Stomach (tissue), 19 donors: ENCODE results near the gene DOP1B. TPM values are rescaled to one million over a fixed set of nuclear protein-coding genes. Genes with fewer than 3 reads are reported as not detected.

Experiments
- DNase-seq, 2 donors: peaks; one replicate each; pipeline versions ENCODE4 v3.0.0 to v3.0.0-alpha.2; 2013 to 2019
- H3K27ac ChIP-seq, 5 donors: fragments of 200-600 bp in 4 of 5; sonication (generic) in 4 of 5; one replicate each; pipeline ENCODE4 v1.5.1; 2013 to 2019; ENCODE audit warnings: mild to moderate bottlenecking in 1 of 5, moderate library complexity in 1 of 5
- H3K27me3 ChIP-seq, 3 donors: fragments of 200-600 bp; sonication (generic); one replicate each; pipeline ENCODE4 v1.5.1; 2017 to 2019; ENCODE audit warnings: mixed run types in 1 of 3
- H3K36me3 ChIP-seq, 4 donors: fragments of 200-600 bp; sonication (generic); 1 replicate in 3 of 4; 2 replicates in 1 of 4; pipeline ENCODE4 v1.5.1; 2016 to 2019
- H3K4me1 ChIP-seq, 4 donors: fragments of 200-600 bp; sonication (generic); one replicate each; pipeline ENCODE4 v1.5.1; 2016 to 2019
- H3K4me3 ChIP-seq, 4 donors: fragments of 200-600 bp; sonication (generic) in 3 of 4; one replicate each; pipeline ENCODE4 v1.5.1; 2016 to 2019; ENCODE audit warnings: mild to moderate bottlenecking in 1 of 4
- H3K9me3 ChIP-seq, 4 donors: fragments of 200-600 bp; sonication (generic); one replicate each; pipeline ENCODE4 v1.5.1; 2016 to 2019
- CTCF ChIP-seq, 7 experiments: fragments of 450-650 bp in 4 of 7; fragments of 200-600 bp in 3 of 7; sonication (generic) in 3 of 7; IDR thresholded peaks; one replicate each; pipeline ENCODE4 v1.5.1; 2016 to 2019; ENCODE audit warnings: antibody characterized with exemption in 7 of 7, control low read depth in 2 of 7, mild to moderate bottlenecking in 1 of 7
- EP300 ChIP-seq: sonication (generic); formaldehyde crosslinking; IDR thresholded peaks from one replicate; pipeline ENCODE4 v1.6.1; 2017; ENCODE audit warnings: antibody characterized with exemption
- POLR2A ChIP-seq, 4 donors: fragments of 450-650 bp; IDR thresholded peaks; one replicate each; pipeline ENCODE4 v1.6.1; 2016; ENCODE audit warnings: antibody characterized with exemption in 4 of 4, control low read depth in 2 of 4, mild to moderate bottlenecking in 1 of 4, moderate library complexity in 1 of 4
- POLR2AphosphoS5 ChIP-seq, 3 donors: sonication (generic); formaldehyde crosslinking; IDR thresholded peaks; one replicate each; pipeline ENCODE4 v1.6.1; 2016; ENCODE audit warnings: antibody characterized with exemption in 3 of 3
- WGBS, 5 donors: extraction: QIAGEN DNeasy Blood & Tissue Kit in 3 of 5; methylation state at CpG; one replicate each; pipeline versions ENCODE4 v1.1.5 to v1.1.7; 2013 to 2018; 5-methylcytosine and 5-hydroxymethylcytosine counted together
- intact Hi-C: fragments of 100-400 bp; cut with DNase I; formaldehyde crosslinking; loops from one replicate; pipeline ENCODE4 v1.15.1; 2023; ENCODE audit warnings: low total_unique reads
- long read RNA-seq, 10 donors: transcript quantifications; one replicate each; lab custom pipeline, GENCODE V29; 2026
- polyA plus RNA-seq, 3 donors: library from polyadenylated mRNA; stranded (reverse); fragments of 200-250 nt; gene quantifications; one replicate each; pipeline ENCODE4 v1.2.3, GENCODE V29; 2013
- total RNA-seq, 5 donors: library from RNA; depleted of rRNA; stranded (reverse); fragments of >200 nt; gene quantifications; one replicate each; pipeline versions ENCODE4 v1.1.0 to v1.2.3, GENCODE V29; 2014 to 2016
- donor health status: healthy with polysubstance abuse.
- donor health status: Bipolar disorder and iron deficiency.
- donor health status: healthy.

Gene DOP1B
- total RNA-seq: 10 to 100 TPM; 33.8 to 63.2 (median 49.2) TPM
- polyA plus RNA-seq: 10 to 100 TPM in 1 of 3 donors, 1 to 10 TPM in 2; 4.1 to 16.5 (median 4.6) TPM
- long read RNA-seq, donor 1: 0 reads
- long read RNA-seq, donor 2: 0 reads
- long read RNA-seq, donor 3, partial matches to known transcripts: 0 of 1 reads
- long read RNA-seq, donor 3, other reads (novel, unspliced or antisense): 0 of 1 reads
- long read RNA-seq, donor 4: 0 reads
- long read RNA-seq, donor 5, partial matches to known transcripts: 9 of 9 reads
- long read RNA-seq, donor 5, other reads (novel, unspliced or antisense): 0 of 9 reads
- long read RNA-seq, donor 6: 0 reads
- long read RNA-seq, donor 7: 0 reads
- long read RNA-seq, donor 8: 0 reads
- long read RNA-seq, donor 9: 0 reads
- long read RNA-seq, donor 10: 0 reads

- Histone ChIP-seq H3K27ac (peak within 1 kb of the TSS; percentile 90 to 99 (median 93)), H3K27me3 (no peaks in the 10 kb centered on the region), H3K36me3 (no peaks in the 10 kb centered on the region), H3K4me3 (peak within 1 kb of the TSS; percentile 91 to 99 (median 96)), H3K4me1 (peaks cover 9 to 52% (median 42%) of the 10 kb centered on the region in 4 donors), H3K9me3 (no peaks in the 10 kb centered on the region)
- peak in 1 of 2 donors; percentile 77 for DNase-seq
- TF ChIP-seq POLR2AphosphoS5 (IDR thresholded peaks at IDR 0.05): peak in 1 of 3 donors; percentile 87
- no peak for TF ChIP-seq POLR2A (IDR thresholded peaks at IDR 0.05)
- WGBS, 5 donors: 1% methylated on average over 23 to 83 of the region's 83 CpGs
- intact Hi-C loops: no loop called here
Observed at GRCh38 chr21:36156815-36157670, at the start of gene DOP1B. Gene DOP1B, plus strand, starts transcription at chr21:36156824. Its CDS starts 7,910 bp downstream, at chr21:36164734.

- H3K4me3 ChIP-seq: no peak overlapping the region
- WGBS, 5 donors: 91 to 94% (median 93%) methylated on average over 10 of the region's 10 CpGs
Observed at GRCh38 chr21:36109868-36110267, 46.8 kb upstream of the DOP1B start.

GRCh38 chr21:36111238-36111637 lies 45.4 kb upstream of the DOP1B start:
- no peak for TF ChIP-seq POLR2A (IDR thresholded peaks at IDR 0.05)
- no peak for TF ChIP-seq POLR2AphosphoS5 (IDR thresholded peaks at IDR 0.05)
- no peak for TF ChIP-seq EP300
- TF ChIP-seq CTCF (IDR thresholded peaks at IDR 0.05): no peak
- H3K4me3 ChIP-seq: no peak overlapping the region
- H3K27ac ChIP-seq: no peak overlapping the region
- peaks cover 4 to 24% (median 13%) of the 10 kb centered on the region in 4 donors for H3K4me1 ChIP-seq
- no peak for DNase-seq
- H3K36me3 ChIP-seq: no peaks in the 10 kb centered on the region
- 66 to 89% (median 77%) methylated on average over 8 of the region's 8 CpGs for WGBS, 5 donors
- no peaks in the 10 kb centered on the region for H3K9me3 ChIP-seq
- H3K27me3 ChIP-seq: peaks cover 0 to 13% (median 0%) of the 10 kb centered on the region in 3 donors
- intact Hi-C loops: loop anchor here (5.0 kb wide), 1 partner anchor 49 kb away; the partner anchor contains the start of gene SETD4

More at GRCh38 chr21:36109868-36110267, 46.8 kb upstream of the DOP1B start:
- peaks cover 4 to 27% (median 13%) of the 10 kb centered on the region in 4 donors for H3K4me1 ChIP-seq
- no peak for DNase-seq
- intact Hi-C loops: loop anchor here (5.0 kb wide), 1 partner anchor 48 kb away; the partner anchor contains the start of gene SETD4
- no peaks in the 10 kb centered on the region for H3K9me3 ChIP-seq
- H3K27ac ChIP-seq: no peak overlapping the region
- peaks cover 0 to 27% (median 0%) of the 10 kb centered on the region in 3 donors for H3K27me3 ChIP-seq
- TF ChIP-seq POLR2AphosphoS5 (IDR thresholded peaks at IDR 0.05) (no peak), CTCF (IDR thresholded peaks at IDR 0.05) (no peak), EP300 (no peak), POLR2A (IDR thresholded peaks at IDR 0.05) (no peak)
- H3K36me3 ChIP-seq: no peaks in the 10 kb centered on the region

- peak; percentile 82 to 85 for DNase-seq
- TF ChIP-seq CTCF (IDR thresholded peaks at IDR 0.05) (no peak), POLR2A (IDR thresholded peaks at IDR 0.05) (no peak), EP300 (no peak), POLR2AphosphoS5 (IDR thresholded peaks at IDR 0.05) (peak in 2 of 3 donors; percentile 53 to 59)
- WGBS, 5 donors: 17 to 42% (median 29%) methylated on average over 17 of the region's 17 CpGs
- intact Hi-C loops: loop anchor here (5.0 kb wide), 1 partner anchor 52 kb away; the partner anchor contains the start of gene SETD4
- Histone ChIP-seq H3K36me3 (no peaks in the 10 kb centered on the region), H3K4me1 (peaks cover 4 to 24% (median 13%) of the 10 kb centered on the region in 4 donors), H3K9me3 (no peaks in the 10 kb centered on the region), H3K27ac (peak overlapping the region; percentile 25 to 80 (median 77)), H3K27me3 (no peaks in the 10 kb centered on the region), H3K4me3 (peak overlapping the region; percentile 5 to 50 (median 40))
Observed at GRCh38 chr21:36113647-36114428, 42.8 kb upstream of the DOP1B start.
